Caco-2 (cell line): ENCODE measurements around the gene RMRP. TPM values are rescaled to one million over a fixed set of nuclear protein-coding genes. Genes with fewer than 3 reads are reported as not detected.

Experiments
- BruUV-seq: library from RNA; stranded (reverse); fragments of 400-500 nt; replicated peaks from 2 replicates; lab custom pipeline; 2021; lab: Mats Ljungman, UMichigan
- CTCF ChIA-PET: fragments of 300-600 bp; sonication (Branson Sonifier 250); formaldehyde crosslinking; loops from one replicate; lab custom pipeline; 2022; ENCODE audit warnings: antibody characterized with exemption; lab: Charles Lee
- POLR2A ChIA-PET: fragments of 300-600 bp; sonication (Branson Sonifier 250); formaldehyde crosslinking; loops from one replicate; lab custom pipeline; 2022; ENCODE audit warnings: antibody characterized with exemption; lab: Charles Lee
- DNase-seq, 2 experiments: peaks; one replicate each; pipeline versions ENCODE4 v3.0.0 to v3.0.0-alpha.2; 2020 to 2022
- H3K27me3 ChIP-seq: replicated peaks from 2 replicates; pipeline ENCODE4 v1.6.0; 2011; ENCODE audit warnings: low read length; ENCODE audit not compliant: control insufficient read depth, insufficient read depth
- H3K36me3 ChIP-seq: 2 replicates; pipeline ENCODE4 v1.5.1; 2011; ENCODE audit warnings: low read length; ENCODE audit not compliant: control insufficient read depth, insufficient read depth
- H3K4me1 ChIP-seq: fragments of 250-450 bp; sonication (Bioruptor Pico); 2 replicates; pipeline ENCODE4 v1.5.1; 2020; ENCODE audit warnings: mild to moderate bottlenecking
- H3K4me3 ChIP-seq: 2 replicates; pipeline ENCODE4 v1.5.1; 2011; ENCODE audit warnings: low read depth, mild to moderate bottlenecking, control low read depth, low read length
- H3K9me3 ChIP-seq: fragments of 250-450 bp; sonication (Bioruptor Pico); 2 replicates; pipeline ENCODE4 v1.5.1; 2020; ENCODE audit warnings: mild to moderate bottlenecking, moderate library complexity
- H3K27ac Mint-ChIP-seq: one replicate; pipeline ENCODE4 v1.8.0; 2022; ENCODE audit warnings: mixed read lengths; ENCODE audit not compliant: unreplicated experiment
- H3K27me3 Mint-ChIP-seq: one replicate; pipeline ENCODE4 v1.8.0; 2022; ENCODE audit warnings: mixed read lengths; ENCODE audit not compliant: insufficient read depth, unreplicated experiment
- H3K36me3 Mint-ChIP-seq: one replicate; pipeline ENCODE4 v1.8.0; 2022; ENCODE audit warnings: mild to moderate bottlenecking, mixed read lengths; ENCODE audit not compliant: insufficient read depth, unreplicated experiment
- H3K4me1 Mint-ChIP-seq: one replicate; pipeline ENCODE4 v1.8.0; 2022; ENCODE audit warnings: low read depth, mixed read lengths; ENCODE audit not compliant: unreplicated experiment
- H3K4me3 Mint-ChIP-seq: one replicate; pipeline ENCODE4 v1.8.0; 2022; ENCODE audit warnings: mild to moderate bottlenecking, moderate library complexity, mixed read lengths; ENCODE audit not compliant: unreplicated experiment
- H3K9me3 Mint-ChIP-seq: one replicate; pipeline ENCODE4 v1.8.0; 2022; ENCODE audit warnings: mixed read lengths; ENCODE audit not compliant: unreplicated experiment
- intact Hi-C: fragments of 100-400 bp; cut with micrococcal nuclease; formaldehyde crosslinking; loops from one replicate; pipeline ENCODE4 v1.10.0; 2022; ENCODE audit not compliant: unreplicated experiment
- total RNA-seq: library from RNA; stranded (reverse); gene quantifications from 2 replicates; pipeline ENCODE4 v1.2.3, GENCODE V29; 2022
- TF ChIP-seq, protein P1 (sequence below), 2 experiments: fragments of 200-600 bp in 1 of 2; IDR thresholded peaks; 1 replicate in 1 of 2; 2 replicates in 1 of 2; pipeline versions ENCODE4 v1.5.1 to v1.8.0; 2011 to 2022; ENCODE audit warnings: antibody characterized with exemption in 1 of 2, control low read depth in 1 of 2, inconsistent platforms in 1 of 2, low read depth in 1 of 2, low read length in 1 of 2, mild to moderate bottlenecking in 1 of 2, moderate library complexity in 1 of 2; ENCODE audit not compliant: insufficient read depth in 1 of 2, severe bottlenecking in 1 of 2, unreplicated experiment in 1 of 2

The RMRP gene
- total RNA-seq, 1 experiment from 2014 or later, result 10,161 TPM

DNA sequence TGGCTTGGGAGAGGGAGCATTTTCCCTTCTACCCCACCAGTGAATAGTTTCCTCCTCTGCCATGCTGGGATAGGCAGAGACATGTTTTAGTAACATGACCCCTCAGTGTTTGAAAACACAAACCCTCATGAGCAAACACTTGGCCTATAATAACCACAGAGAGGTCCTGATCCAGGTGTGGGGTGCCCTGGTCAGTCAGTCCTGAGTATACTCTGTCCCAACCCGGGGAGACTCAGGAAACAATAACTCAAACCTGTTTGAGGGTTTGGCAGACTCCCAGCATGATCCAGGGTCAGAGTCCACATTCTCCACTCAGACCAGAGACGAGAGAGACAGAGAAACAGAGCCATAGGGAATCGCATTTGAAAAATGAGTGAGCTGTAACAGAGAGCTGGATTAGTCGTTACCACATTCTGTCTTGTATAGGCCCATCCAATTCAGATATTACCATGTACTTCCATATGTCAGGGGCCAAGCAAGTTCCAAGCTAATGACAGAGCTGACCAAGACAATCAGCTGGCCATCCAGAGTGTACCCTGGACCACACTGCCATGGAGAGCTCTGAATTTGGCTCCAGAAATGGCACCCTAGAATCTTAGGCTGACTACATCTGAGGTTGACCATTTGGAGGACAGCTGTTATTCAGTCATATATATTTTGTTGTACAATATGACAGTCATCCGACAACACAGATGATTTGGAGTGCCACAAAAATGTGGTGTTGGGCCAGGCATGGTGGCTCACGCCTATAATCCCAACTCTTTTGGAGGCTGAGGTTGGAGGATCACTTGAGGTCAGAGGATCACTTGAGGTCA, 11.7 kb upstream of the RMRP start:
- Mint-ChIP-seq H3K4me3 (peak overlapping the region; percentile 6), H3K36me3 (peaks cover 12% of the 10 kb centered on the region), H3K27ac (peak overlapping the region; percentile 16), H3K9me3 (peaks cover 12% of the 10 kb centered on the region), H3K27me3 (no peaks in the 10 kb centered on the region), H3K4me1 (peaks cover 19% of the 10 kb centered on the region)
- Histone ChIP-seq H3K27me3 (no peaks in the 10 kb centered on the region), H3K36me3 (no peaks in the 10 kb centered on the region), H3K9me3 (no peaks in the 10 kb centered on the region), H3K4me1 (peaks cover 25% of the 10 kb centered on the region), H3K4me3 (no peak overlapping the region)
- TF ChIP-seq, protein P1, sequence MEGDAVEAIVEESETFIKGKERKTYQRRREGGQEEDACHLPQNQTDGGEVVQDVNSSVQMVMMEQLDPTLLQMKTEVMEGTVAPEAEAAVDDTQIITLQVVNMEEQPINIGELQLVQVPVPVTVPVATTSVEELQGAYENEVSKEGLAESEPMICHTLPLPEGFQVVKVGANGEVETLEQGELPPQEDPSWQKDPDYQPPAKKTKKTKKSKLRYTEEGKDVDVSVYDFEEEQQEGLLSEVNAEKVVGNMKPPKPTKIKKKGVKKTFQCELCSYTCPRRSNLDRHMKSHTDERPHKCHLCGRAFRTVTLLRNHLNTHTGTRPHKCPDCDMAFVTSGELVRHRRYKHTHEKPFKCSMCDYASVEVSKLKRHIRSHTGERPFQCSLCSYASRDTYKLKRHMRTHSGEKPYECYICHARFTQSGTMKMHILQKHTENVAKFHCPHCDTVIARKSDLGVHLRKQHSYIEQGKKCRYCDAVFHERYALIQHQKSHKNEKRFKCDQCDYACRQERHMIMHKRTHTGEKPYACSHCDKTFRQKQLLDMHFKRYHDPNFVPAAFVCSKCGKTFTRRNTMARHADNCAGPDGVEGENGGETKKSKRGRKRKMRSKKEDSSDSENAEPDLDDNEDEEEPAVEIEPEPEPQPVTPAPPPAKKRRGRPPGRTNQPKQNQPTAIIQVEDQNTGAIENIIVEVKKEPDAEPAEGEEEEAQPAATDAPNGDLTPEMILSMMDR (IDR thresholded peaks at IDR 0.05; ENCODE audit: insufficient read depth in 1 of 2, low read depth in 1 of 2, low read length in 1 of 2, severe bottlenecking in 1 of 2, unreplicated experiment in 1 of 2), result no peak
- intact Hi-C loops, result loop anchor here (1.0 to 2.0 kb wide), 3 partner anchors 22 to 63 kb away; partner anchors contain the start of genes CREB3 and TLN1
- POLR2A ChIA-PET, result interaction anchor here (0.5 to 2.0 kb wide), 7 partner anchors 8 to 655 kb away, joined by 4 to 11 read pairs (median 5); partner anchors contain the start of genes CCDC107, CREB3, RMRP and TLN1
- CTCF ChIA-PET, result interaction anchor here (0.7 to 1.8 kb wide), 7 partner anchors 9 to 87 kb away, joined by 4 to 7 read pairs (median 4); no protein-coding TSS in a partner anchor
- peak; percentile 81 to 89 for DNase-seq
- no TSS peak for BruUV-seq

DNA sequence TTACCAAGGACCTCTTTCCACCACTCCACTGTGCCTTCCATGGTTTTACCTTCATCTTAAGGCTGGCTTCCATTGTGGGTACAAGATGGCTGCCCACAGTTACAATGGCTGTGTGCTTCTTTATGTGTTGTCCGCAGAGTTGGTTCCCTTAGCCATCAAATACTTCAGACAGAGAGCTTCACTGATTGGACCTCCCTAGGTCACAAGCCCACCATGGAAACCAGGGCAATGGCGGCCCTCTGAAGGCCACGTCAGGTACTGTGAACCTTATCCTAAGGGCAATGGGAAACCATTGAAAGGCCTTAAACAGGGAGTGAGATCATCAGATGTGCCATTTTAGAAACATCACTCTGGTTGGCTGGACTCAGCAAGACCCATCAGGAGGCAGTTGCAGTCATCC, 10.1 kb upstream of the RMRP start:
- H3K27me3 Mint-ChIP-seq, result no peaks in the 10 kb centered on the region
- no peak for DNase-seq
- Histone ChIP-seq H3K4me1 (peaks cover 34% of the 10 kb centered on the region), H3K9me3 (no peaks in the 10 kb centered on the region), H3K4me3 (no peak overlapping the region), H3K36me3 (no peaks in the 10 kb centered on the region), H3K27me3 (no peaks in the 10 kb centered on the region)
- no peak overlapping the region for H3K4me3 Mint-ChIP-seq
- H3K9me3 Mint-ChIP-seq, result peaks cover 12% of the 10 kb centered on the region
- H3K36me3 Mint-ChIP-seq, result peaks cover 13% of the 10 kb centered on the region
- TF ChIP-seq, protein P1 (IDR thresholded peaks at IDR 0.05; ENCODE audit: insufficient read depth in 1 of 2, low read depth in 1 of 2, low read length in 1 of 2, severe bottlenecking in 1 of 2, unreplicated experiment in 1 of 2), result no peak
- peak overlapping the region; percentile 16 for H3K27ac Mint-ChIP-seq
- peaks cover 22% of the 10 kb centered on the region for H3K4me1 Mint-ChIP-seq
- intact Hi-C loops, result loop anchor here (2.0 kb wide), 1 partner anchor 65 kb away; the partner anchor contains the start of genes CREB3 and TLN1
- ChIA-PET POLR2A (no interaction called here), CTCF (no interaction called here)
- BruUV-seq, result no TSS peak

DNA sequence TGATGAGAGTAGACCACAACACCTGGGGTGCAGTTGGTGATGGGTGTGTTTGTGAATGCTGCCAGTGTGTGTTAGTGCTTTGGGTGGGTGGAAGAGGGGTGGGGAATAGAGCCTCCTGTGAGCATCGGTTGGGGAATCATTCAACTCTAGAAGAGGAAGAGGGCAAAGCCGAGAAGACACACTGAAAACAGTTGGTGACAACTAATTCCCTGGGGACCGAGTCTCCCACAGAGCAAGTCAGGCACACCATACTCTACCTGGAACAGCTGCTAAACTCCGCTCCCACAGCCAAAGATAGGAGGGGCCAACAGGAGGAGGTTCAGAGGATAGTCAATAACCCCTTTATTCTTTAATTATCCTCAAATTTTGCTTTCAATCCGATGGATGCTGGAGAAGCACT, 8.7 kb upstream of the RMRP start:
- POLR2A ChIA-PET, result interaction anchor here (1.1 to 2.0 kb wide), 2 partner anchors 61 to 62 kb away, joined by 3 to 5 read pairs; no protein-coding TSS in a partner anchor
- Histone ChIP-seq H3K27me3 (no peaks in the 10 kb centered on the region), H3K4me3 (no peak overlapping the region), H3K36me3 (no peaks in the 10 kb centered on the region), H3K4me1 (peaks cover 34% of the 10 kb centered on the region), H3K9me3 (no peaks in the 10 kb centered on the region)
- H3K9me3 Mint-ChIP-seq, result peaks cover 12% of the 10 kb centered on the region
- no peak overlapping the region for H3K27ac Mint-ChIP-seq
- CTCF ChIA-PET, result interaction anchor here (3.7 kb wide), 1 partner anchor 30 kb away, joined by 35 read pairs; no protein-coding TSS in a partner anchor
- intact Hi-C loops, result no loop called here
- no peak for DNase-seq
- H3K4me3 Mint-ChIP-seq, result no peak overlapping the region
- peaks cover 25% of the 10 kb centered on the region for H3K36me3 Mint-ChIP-seq
- H3K4me1 Mint-ChIP-seq, result peaks cover 29% of the 10 kb centered on the region
- TF ChIP-seq, protein P1 (IDR thresholded peaks at IDR 0.05; ENCODE audit: insufficient read depth in 1 of 2, low read depth in 1 of 2, low read length in 1 of 2, severe bottlenecking in 1 of 2, unreplicated experiment in 1 of 2), result no peak
- no peaks in the 10 kb centered on the region for H3K27me3 Mint-ChIP-seq
- BruUV-seq, result no TSS peak
